AG09309 (cell line): ENCODE measurements around the gene PDIA6.

Source experiments
- DNase-seq: peaks from one replicate; pipeline ENCODE4 v3.0.0-alpha.2; 2010; ENCODE audit warnings: low read depth
- H3K4me3 ChIP-seq: 2 replicates; pipeline ENCODE4 v1.5.1; 2011; ENCODE audit warnings: mild to moderate bottlenecking, low read depth, low read length, moderate library complexity; ENCODE audit not compliant: control insufficient read depth
- TF ChIP-seq, protein P1 (sequence below): IDR thresholded peaks from 2 replicates; pipeline ENCODE4 v1.5.1; 2011; ENCODE audit warnings: mild to moderate bottlenecking, low read depth, low read length, inconsistent platforms; ENCODE audit not compliant: insufficient read depth, control insufficient read depth; ENCODE audit errors: missing control alignments

PDIA6 gene

DNA sequence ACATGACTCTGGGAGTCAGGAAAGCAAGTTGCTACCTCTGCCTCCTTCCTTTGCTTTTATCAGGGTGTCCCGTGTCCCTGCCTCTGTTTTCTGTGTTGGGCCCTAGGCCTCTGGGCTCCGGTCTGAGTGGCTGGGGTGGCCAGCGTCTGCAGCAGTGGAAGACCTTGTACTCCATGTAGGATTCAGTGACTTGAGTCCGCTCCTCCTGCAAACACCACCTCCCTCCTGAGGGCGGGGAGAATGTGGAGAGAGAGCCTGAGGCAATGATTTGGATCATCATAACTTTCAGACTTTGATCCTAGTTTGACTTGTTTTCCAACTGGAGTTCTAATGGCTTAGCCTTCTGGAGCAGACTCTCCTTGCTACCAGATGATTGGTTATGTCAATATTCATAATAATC, 60.3 kb downstream of the PDIA6 start:
- H3K4me3 ChIP-seq: no peak overlapping the region
- no peak for DNase-seq

DNA sequence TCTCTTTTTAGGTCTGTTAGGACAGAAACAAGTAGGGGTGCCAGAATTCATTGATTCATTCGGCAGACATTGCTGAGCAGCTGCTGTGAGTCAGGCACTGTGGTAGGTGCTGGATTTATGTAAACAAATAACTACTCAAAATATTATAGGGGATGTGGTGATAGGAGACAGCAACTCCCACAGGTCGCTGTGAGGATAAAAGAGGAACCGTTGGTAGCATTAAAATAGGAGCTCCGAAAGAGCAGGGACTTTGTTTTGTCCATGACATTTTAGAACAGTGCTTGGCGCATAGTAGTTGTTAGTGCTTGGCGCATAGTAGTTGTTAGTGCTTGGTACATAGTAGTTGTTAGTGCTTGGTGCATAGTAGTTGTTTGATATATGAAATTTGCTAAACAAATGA, 62.0 kb downstream of the PDIA6 start:
- TF ChIP-seq, protein P1, sequence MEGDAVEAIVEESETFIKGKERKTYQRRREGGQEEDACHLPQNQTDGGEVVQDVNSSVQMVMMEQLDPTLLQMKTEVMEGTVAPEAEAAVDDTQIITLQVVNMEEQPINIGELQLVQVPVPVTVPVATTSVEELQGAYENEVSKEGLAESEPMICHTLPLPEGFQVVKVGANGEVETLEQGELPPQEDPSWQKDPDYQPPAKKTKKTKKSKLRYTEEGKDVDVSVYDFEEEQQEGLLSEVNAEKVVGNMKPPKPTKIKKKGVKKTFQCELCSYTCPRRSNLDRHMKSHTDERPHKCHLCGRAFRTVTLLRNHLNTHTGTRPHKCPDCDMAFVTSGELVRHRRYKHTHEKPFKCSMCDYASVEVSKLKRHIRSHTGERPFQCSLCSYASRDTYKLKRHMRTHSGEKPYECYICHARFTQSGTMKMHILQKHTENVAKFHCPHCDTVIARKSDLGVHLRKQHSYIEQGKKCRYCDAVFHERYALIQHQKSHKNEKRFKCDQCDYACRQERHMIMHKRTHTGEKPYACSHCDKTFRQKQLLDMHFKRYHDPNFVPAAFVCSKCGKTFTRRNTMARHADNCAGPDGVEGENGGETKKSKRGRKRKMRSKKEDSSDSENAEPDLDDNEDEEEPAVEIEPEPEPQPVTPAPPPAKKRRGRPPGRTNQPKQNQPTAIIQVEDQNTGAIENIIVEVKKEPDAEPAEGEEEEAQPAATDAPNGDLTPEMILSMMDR: no peak
- DNase-seq: no peak
- H3K4me3 ChIP-seq: no peak overlapping the region

More for the DNA sequence above, 60.3 kb downstream of the PDIA6 start:
- TF ChIP-seq, protein P1: no peak

DNA sequence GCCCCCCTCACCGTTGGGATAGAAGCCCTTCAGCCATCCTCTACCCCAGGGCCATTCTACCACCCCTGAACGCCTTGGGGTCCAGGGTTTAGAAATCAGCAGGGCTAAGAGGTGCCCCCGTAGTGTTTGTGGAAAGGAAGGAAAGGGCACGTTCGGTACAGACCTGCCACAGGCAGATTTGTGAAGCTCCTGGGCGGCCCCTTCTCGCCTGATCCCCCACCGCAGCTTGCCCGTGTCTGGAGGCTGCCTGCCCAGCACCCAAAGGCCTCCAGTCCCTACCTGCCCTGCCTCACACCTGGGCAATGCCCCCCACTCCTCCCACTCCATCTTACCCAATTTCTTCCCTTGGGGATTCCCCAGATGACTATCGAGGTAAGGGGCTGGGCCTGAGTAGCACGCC, 69.9 kb downstream of the PDIA6 start:
- H3K4me3 ChIP-seq: no peak overlapping the region
- TF ChIP-seq, protein P1: no peak
- DNase-seq: no peak

DNA sequence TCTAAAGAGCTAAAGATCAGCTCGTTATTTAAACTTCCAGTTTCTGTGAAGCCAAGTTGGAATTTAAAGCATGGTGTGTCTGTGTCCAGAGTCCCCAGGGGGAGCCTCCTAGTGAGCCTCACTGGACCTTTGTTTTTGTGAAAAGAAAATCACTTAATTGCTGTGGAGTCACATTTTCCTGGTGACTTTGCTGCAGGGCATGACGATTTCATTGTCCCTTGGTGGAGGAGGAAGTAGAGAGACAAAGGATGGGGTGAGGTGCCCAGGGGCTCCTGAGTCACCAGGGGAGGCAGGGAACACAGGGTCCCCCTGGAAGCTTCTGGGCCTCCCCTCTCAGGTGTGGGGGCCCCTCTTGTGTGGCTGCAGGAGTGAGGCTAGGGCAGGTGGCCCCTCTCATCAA, 71.4 kb downstream of the PDIA6 start:
- TF ChIP-seq, protein P1: no peak
- DNase-seq: no peak
- H3K4me3 ChIP-seq: no peak overlapping the region

DNA sequence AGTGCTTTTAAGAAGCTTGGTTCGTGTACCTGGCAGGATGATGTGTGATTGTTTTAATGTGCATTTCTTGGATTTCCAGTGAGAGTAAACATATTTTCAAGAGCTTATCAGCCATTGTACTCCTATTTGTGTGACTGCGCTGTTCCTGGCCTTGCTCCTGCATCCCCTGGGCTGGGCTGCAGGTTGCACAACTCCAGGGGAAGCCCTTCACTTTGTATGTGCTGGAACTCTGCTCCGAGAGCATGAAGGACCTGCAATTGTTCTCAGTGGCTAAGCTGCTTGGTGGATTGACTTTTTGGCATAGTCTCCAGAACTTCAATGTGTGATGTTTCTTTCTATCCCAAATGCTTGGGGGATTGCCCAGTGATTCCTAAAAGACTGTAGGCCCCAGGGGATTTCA, 72.4 kb downstream of the PDIA6 start:
- no peak overlapping the region for H3K4me3 ChIP-seq
- TF ChIP-seq, protein P1: no peak
- DNase-seq: no peak

DNA sequence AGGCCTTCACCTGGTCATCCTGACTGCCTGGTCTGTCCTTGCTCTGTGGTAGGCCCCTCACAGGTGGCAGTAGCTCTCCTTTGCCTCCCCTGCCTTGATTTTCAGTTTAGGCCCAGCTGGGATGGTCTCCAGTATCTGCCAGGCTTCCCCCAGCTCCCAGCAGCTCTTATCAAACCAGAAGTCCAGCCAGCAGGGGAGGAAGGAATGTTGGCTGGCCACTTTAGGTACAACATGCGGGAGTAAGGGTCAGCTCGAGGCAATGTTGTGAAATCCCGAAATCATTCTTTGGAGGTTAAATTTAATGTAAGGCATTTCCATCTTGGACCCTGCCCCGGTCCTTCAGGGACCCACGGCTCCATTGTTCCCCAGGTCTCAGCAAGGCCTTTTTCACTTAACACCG, 74.4 kb downstream of the PDIA6 start:
- no peak for DNase-seq
- TF ChIP-seq, protein P1: no peak
- H3K4me3 ChIP-seq: no peak overlapping the region

DNA sequence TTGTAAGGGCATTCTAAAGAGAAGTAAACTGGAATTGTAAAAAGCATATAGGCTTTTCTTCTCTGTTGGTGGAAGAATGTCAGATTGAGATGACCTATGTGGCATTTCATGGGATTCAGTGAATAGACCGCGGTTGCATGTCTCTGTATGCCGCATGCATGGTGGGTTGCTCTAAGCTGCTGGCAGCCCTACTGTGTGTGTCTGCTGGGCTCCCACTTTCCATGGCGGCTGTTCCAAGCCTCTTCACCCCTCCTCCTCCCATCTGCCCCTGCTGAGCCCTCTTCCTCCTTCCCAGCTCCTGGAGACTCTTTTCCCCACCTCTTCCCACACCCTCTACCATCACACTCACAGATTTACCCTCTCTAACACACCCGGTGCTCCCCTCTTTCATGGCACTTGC, 78.6 kb downstream of the PDIA6 start:
- H3K4me3 ChIP-seq: no peak overlapping the region
- TF ChIP-seq, protein P1: no peak
- no peak for DNase-seq
